ENCODE results near the gene TFPI. TPM values are rescaled to one million over a fixed set of nuclear protein-coding genes. Genes with fewer than 3 reads are reported as not detected.
A peak's percentile ranks its signal among the peaks of the same experiment; 100 is the strongest.
"Not testable (repeated sequence)": the region's sequence is repeated elsewhere in the genome, so short reads cannot be mapped to it uniquely, and the experiment has no call there.

Gene TFPI
- total RNA-seq, 1 donor from 2014 or later, result 17.5 TPM

DNA sequence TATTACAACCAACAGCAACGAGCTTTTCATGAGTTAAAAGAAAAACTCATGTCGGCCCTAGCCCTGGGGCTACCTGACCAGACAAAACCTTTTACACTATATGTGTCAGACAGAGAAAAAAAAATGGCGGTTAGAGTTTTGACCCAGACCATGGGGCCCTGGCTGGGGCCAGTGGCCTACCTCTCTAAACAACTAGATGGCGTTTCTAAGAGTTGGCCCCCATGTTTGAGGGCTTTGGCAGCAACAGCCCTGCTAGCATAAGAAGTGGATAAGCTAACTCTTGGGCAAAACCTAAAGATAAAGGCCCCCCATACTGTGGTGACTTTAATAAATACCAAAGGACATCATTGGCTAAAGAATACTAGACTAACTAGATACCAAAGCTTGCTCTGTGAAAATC is 39.3 kb downstream of the TFPI start:
- TF ChIP-seq, protein P1, sequence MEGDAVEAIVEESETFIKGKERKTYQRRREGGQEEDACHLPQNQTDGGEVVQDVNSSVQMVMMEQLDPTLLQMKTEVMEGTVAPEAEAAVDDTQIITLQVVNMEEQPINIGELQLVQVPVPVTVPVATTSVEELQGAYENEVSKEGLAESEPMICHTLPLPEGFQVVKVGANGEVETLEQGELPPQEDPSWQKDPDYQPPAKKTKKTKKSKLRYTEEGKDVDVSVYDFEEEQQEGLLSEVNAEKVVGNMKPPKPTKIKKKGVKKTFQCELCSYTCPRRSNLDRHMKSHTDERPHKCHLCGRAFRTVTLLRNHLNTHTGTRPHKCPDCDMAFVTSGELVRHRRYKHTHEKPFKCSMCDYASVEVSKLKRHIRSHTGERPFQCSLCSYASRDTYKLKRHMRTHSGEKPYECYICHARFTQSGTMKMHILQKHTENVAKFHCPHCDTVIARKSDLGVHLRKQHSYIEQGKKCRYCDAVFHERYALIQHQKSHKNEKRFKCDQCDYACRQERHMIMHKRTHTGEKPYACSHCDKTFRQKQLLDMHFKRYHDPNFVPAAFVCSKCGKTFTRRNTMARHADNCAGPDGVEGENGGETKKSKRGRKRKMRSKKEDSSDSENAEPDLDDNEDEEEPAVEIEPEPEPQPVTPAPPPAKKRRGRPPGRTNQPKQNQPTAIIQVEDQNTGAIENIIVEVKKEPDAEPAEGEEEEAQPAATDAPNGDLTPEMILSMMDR (IDR thresholded peaks at IDR 0.05; ENCODE audit: unreplicated experiment), result no peak
- Mint-ChIP-seq H3K36me3 (ENCODE audit: insufficient read depth) (peaks cover 21% of the 10 kb centered on the region), H3K27me3 (no peaks in the 10 kb centered on the region), H3K27ac (no peak overlapping the region), H3K4me3 (ENCODE audit: low read depth) (no peak overlapping the region), H3K4me1 (ENCODE audit: low read depth) (peaks cover 13% of the 10 kb centered on the region), H3K9me3 (ENCODE audit: low read depth) (peaks cover 34% of the 10 kb centered on the region)
- no peak for DNase-seq (ENCODE audit: low spot score, unreplicated experiment)

DNA sequence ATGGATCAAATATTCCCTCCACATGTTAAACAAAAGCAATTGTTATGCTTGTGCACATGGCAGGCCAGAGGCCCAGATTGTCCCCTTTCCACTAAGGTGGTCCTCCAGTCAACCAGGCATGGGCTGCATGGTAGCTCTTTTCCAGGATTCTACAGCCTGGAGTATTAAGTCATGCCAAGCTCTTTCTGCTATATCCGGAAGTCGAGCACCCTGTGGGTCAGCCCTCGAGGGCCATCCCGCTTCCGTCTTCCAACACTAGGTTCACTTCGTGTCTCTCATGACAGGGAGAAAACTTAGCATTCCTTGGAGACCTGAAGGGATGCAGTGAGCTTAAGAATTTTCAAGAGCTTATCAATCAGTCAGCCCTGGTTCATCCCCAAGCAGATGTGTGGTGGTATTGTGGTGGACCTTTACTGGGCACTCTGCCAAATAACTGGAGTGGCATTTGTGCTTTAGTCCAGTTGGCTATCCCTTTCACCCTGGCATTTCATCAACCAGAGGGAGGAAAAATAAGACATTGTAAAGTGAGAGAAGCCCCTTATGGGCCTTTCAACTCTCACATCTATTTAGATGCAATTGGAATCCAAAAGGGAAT is 39.9 kb downstream of the TFPI start:
- not testable (repeated sequence) for H3K27ac Mint-ChIP-seq; DNase-seq (ENCODE audit: low spot score, unreplicated experiment); H3K27me3 Mint-ChIP-seq; H3K4me3 Mint-ChIP-seq (ENCODE audit: low read depth)
- Mint-ChIP-seq H3K4me1 (ENCODE audit: low read depth) (peaks cover 18% of the 10 kb centered on the region), H3K36me3 (ENCODE audit: insufficient read depth) (peaks cover 19% of the 10 kb centered on the region), H3K9me3 (ENCODE audit: low read depth) (peaks cover 38% of the 10 kb centered on the region)

- not testable (repeated sequence) for DNase-seq (ENCODE audit: low spot score, unreplicated experiment); H3K27ac Mint-ChIP-seq; H3K27me3 Mint-ChIP-seq; H3K4me3 Mint-ChIP-seq (ENCODE audit: low read depth)
- Mint-ChIP-seq H3K4me1 (ENCODE audit: low read depth) (peaks cover 18% of the 10 kb centered on the region), H3K9me3 (ENCODE audit: low read depth) (peaks cover 35% of the 10 kb centered on the region), H3K36me3 (ENCODE audit: insufficient read depth) (peaks cover 17% of the 10 kb centered on the region)
These were observed 40.6 kb downstream of the TFPI start for GRCh38 chr2:187513460-187514234.

- no peak for DNase-seq (ENCODE audit: low spot score, unreplicated experiment)
- H3K9me3 Mint-ChIP-seq (ENCODE audit: low read depth), result peaks cover 22% of the 10 kb centered on the region
- H3K36me3 Mint-ChIP-seq (ENCODE audit: insufficient read depth), result peaks cover 11% of the 10 kb centered on the region
- no peaks in the 10 kb centered on the region for H3K27me3 Mint-ChIP-seq
- H3K4me1 Mint-ChIP-seq (ENCODE audit: low read depth), result peaks cover 18% of the 10 kb centered on the region
- H3K27ac Mint-ChIP-seq, result no peak overlapping the region
- TF ChIP-seq, protein P1 (IDR thresholded peaks at IDR 0.05; ENCODE audit: unreplicated experiment), result no peak
- H3K4me3 Mint-ChIP-seq (ENCODE audit: low read depth), result no peak overlapping the region
These were observed 42.6 kb downstream of the TFPI start for GRCh38 chr2:187511356-187512315.

- H3K4me1 Mint-ChIP-seq (ENCODE audit: low read depth), result peaks cover 18% of the 10 kb centered on the region
- H3K9me3 Mint-ChIP-seq (ENCODE audit: low read depth), result peaks cover 18% of the 10 kb centered on the region
- not testable (repeated sequence) for H3K4me3 Mint-ChIP-seq (ENCODE audit: low read depth); DNase-seq (ENCODE audit: low spot score, unreplicated experiment); H3K27me3 Mint-ChIP-seq; H3K27ac Mint-ChIP-seq; H3K36me3 Mint-ChIP-seq (ENCODE audit: insufficient read depth)
These were observed 43.5 kb downstream of the TFPI start for GRCh38 chr2:187510419-187511355.

DNA sequence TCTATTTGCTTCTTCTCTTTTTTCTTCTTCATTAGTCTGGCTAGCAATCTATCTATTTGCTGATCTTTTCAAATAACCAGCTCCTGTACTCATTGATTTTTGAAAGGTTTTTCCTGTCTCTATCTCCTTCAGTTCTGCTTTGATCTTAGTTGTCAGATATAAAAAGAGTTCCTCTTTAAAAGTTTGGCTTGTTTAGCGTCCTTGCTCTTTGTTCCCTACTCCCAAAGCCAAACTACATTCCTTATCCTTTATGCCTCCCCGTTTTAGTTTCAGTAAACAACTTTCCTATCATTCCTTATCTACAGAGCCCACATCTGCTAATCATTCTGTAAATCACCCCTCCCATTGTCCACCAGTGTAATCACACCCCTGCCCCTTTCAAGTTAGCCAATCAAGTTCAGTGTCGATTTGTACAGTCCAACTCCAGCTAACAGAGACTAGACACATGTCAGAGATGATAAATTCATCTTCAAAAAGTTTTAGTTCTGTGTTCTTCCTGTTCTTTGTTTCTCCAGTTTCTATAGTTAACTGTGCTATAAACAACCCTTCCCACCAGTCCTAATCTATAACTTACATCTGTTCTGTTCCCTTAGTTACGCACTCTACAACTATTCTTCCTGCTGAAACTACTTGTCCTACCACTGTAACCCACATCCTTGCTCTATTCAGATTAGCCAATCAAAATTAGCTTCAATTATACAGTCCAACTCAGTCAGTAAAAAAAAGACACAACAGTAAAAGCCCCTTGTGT is 44.4 kb downstream of the TFPI start:
- H3K4me3 Mint-ChIP-seq (ENCODE audit: low read depth), result no peak overlapping the region

More for the DNA sequence above, 44.4 kb downstream of the TFPI start:
- H3K36me3 Mint-ChIP-seq (ENCODE audit: insufficient read depth), result peaks cover 10% of the 10 kb centered on the region
- H3K4me1 Mint-ChIP-seq (ENCODE audit: low read depth), result peaks cover 18% of the 10 kb centered on the region
- DNase-seq (ENCODE audit: low spot score, unreplicated experiment), result no peak
- TF ChIP-seq, protein P1 (IDR thresholded peaks at IDR 0.05; ENCODE audit: unreplicated experiment), result no peak
- no peaks in the 10 kb centered on the region for H3K27me3 Mint-ChIP-seq
- H3K27ac Mint-ChIP-seq, result peak overlapping the region; percentile 78
- H3K9me3 Mint-ChIP-seq (ENCODE audit: low read depth), result peaks cover 18% of the 10 kb centered on the region

All from progenitor cell of endocrine pancreas (in vitro differentiated cells).